Fibroblast of mammary gland (primary cell): ENCODE results near the gene ADCY6.

ENCODE experiments used
- DNase-seq: peaks from one replicate; pipeline ENCODE4 v3.0.0-alpha.2; 2010; ENCODE audit warnings: low read depth
- H3K4me3 ChIP-seq: 2 replicates; pipeline ENCODE4 v1.5.1; 2011; ENCODE audit warnings: low read depth, mild to moderate bottlenecking, low read length, moderate library complexity; ENCODE audit not compliant: control insufficient read depth
- CTCF ChIP-seq: conservative IDR thresholded peaks from 2 replicates; pipeline ENCODE4 v1.5.1; 2011; ENCODE audit warnings: low read depth, low read length, inconsistent platforms; ENCODE audit not compliant: control insufficient read depth, insufficient read depth

ADCY6 gene

GRCh38 chr12:48796976-48797375, 8.1 kb upstream of the ADCY6 start:
- no peak overlapping the region for H3K4me3 ChIP-seq
- no peak for DNase-seq
- no peak for TF ChIP-seq CTCF

GRCh38 chr12:48795550-48796455, 6.9 kb upstream of the ADCY6 start:
- peak; percentile 82 for DNase-seq
- no peak overlapping the region for H3K4me3 ChIP-seq
- peak; percentile 99 for TF ChIP-seq CTCF

GRCh38 chr12:48794870-48795269, 6.0 kb upstream of the ADCY6 start:
- no peak overlapping the region for H3K4me3 ChIP-seq
- DNase-seq: no peak
- TF ChIP-seq CTCF: no peak

GRCh38 chr12:48793696-48794095, 4.8 kb upstream of the ADCY6 start:
- TF ChIP-seq CTCF: no peak
- DNase-seq: no peak
- H3K4me3 ChIP-seq: no peak overlapping the region

- DNase-seq: no peak
- TF ChIP-seq CTCF: no peak
- peak overlapping the region; percentile 65 for H3K4me3 ChIP-seq
These were observed 1.0 kb upstream of the ADCY6 start for GRCh38 chr12:48789858-48790326.

GRCh38 chr12:48788524-48788853, 400 bp downstream of the ADCY6 start:
- DNase-seq: no peak
- H3K4me3 ChIP-seq: peak overlapping the region; percentile 65
- no peak for TF ChIP-seq CTCF
